Head of caudate nucleus (tissue), 42 donors: ENCODE measurements around the gene ERMAP.
"Not testable (repeated sequence)": the region's sequence is repeated elsewhere in the genome, so short reads cannot be mapped to it uniquely, and the experiment has no call there.

Experiments used
- DNase-seq, 42 donors: peaks; one replicate each; pipeline versions ENCODE4 v3.0.0 to v3.0.0-alpha.2; 2020 to 2021; ENCODE audit warnings: mixed read lengths in 7 of 42
- intact Hi-C: fragments of 100-400 bp; cut with DNase I; formaldehyde crosslinking; loops from one replicate; pipeline ENCODE4 v1.15.0; 2022

ERMAP gene

GRCh38 chr1:42801832-42802473, 15.0 kb upstream of the ERMAP start:
- DNase-seq: no peak
- intact Hi-C loops: no loop called here

- intact Hi-C loops: no loop called here
- DNase-seq: no peak
Measured at GRCh38 chr1:42806171-42806570, 10.8 kb upstream of the ERMAP start.

DNA sequence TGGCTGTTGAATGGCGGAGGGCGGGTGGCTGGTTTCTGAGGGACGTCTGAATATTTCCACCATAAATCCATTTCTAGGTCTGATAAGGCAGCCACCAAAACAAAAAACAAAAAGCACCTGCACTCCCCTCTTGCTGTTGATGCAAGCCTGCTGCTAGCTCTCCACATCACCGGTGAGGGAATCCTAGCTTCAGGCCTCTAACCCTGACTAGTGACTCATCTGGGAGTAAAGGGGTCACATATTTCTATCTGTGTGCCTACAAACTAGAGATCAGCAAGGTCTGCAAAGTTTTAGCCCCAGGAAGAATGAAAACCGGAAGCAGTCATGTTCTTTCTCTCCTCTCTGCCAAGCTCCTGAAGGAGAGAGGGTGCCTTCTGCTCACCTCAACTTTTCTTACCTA, 10.3 kb upstream of the ERMAP start:
- intact Hi-C loops: no loop called here
- DNase-seq: no peak

DNA sequence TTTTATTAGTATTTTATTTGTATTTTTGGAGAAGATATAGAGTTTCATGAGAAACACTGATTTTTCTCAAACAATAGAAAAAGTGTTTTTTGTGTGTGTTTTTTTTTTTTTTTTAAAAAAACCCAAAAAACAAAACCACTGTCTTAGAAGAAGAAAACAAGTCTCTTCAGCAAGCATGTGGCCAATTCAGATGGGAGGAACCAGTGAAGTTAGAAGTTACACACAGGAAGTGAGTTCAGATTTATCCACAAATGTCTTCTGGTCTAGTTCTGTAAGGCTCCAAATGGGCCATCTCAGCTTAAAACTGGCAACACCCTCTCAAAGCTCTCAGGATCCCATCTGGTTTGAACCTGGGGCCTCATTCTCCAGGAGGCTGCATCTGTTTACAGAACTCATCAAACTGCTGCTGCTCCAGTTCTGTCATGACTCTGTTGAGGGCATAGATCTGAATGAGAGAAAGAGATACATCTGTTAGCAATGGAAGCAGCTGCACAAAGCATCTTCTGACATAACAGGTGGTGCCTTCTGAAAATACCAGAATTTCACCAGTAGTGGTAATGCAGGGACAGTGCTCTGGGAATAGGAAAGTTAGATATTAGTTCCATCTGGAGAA, 9.8 kb upstream of the ERMAP start:
- intact Hi-C loops: no loop called here
- DNase-seq: no peak

GRCh38 chr1:42814815-42815214, 2.1 kb upstream of the ERMAP start:
- DNase-seq: not testable (repeated sequence)
- intact Hi-C loops: loop anchor here (5.0 kb wide), 1 partner anchor 48 kb away; the partner anchor contains the start of genes C1orf50 and P3H1

DNA sequence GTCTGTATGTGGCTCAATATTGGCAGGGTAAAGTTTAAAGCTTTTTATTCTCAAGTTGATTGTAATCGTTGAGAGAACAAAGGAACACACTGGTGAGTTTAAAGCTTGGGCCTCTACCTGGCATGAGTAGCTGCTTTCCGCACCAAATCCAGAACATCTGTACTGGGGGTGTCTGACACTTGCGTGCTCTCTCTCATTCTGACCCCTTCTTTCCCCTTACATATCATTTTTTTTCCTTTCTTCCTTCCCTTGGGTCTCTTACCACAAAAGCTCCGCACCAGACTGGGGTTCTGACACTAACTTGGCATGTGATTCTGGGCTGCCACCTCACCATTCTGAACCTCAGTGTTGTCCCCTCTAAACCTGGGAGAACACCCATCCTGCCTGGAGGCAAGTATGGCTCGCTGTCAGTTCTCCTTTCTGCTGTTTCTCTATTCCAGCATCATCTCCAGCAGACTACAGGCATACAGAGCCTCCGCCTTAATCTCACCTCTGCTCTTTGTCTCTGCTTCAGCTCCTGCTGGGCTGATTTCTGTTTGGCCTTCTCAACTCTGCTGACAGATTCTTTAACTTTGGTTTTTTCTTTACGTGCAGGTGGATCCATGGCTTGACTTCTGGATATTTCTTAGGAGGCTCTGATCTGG, 859 bp upstream of the ERMAP start:
- intact Hi-C loops: loop anchor here (5.0 kb wide), 1 partner anchor 49 kb away; the partner anchor contains the start of genes C1orf50 and P3H1
- DNase-seq: peak in 10 of 42 donors; percentile 6 to 43 (median 14)

GRCh38 chr1:42817440-42817767, 482 bp downstream of the ERMAP start:
- intact Hi-C loops: loop anchor here (5.0 kb wide), 1 partner anchor 50 kb away; the partner anchor contains the start of genes C1orf50 and P3H1
- peak in 1 of 42 donors; percentile 94 for DNase-seq

DNA sequence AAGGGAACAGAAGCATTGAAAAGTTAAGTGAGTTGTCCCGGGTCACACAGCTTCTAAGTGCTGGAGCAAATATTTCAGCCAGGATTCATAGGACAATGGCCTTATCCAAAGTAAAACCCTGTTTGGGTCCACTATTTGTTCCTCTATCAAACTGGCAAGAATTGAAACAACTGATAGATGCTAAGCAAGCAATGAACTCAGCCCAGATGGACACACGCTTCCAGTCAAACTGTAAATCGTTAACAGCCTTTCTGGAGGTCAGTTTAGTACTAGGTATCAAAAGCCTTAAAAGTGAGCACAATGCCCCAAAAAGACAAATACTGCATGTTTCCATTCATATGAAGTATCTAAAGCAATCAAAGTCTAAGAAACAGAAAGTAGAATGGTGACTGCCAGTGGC, 1.1 kb downstream of the ERMAP start:
- intact Hi-C loops: loop anchor here (5.0 kb wide), 1 partner anchor 51 kb away; the partner anchor contains the start of genes C1orf50 and P3H1
- DNase-seq: no peak

GRCh38 chr1:42820813-42821212, 3.9 kb downstream of the ERMAP start:
- no peak for DNase-seq
- intact Hi-C loops: no loop called here

- intact Hi-C loops: no loop called here
- no peak for DNase-seq
Measured at GRCh38 chr1:42821690-42822089, 4.8 kb downstream of the ERMAP start.

DNA sequence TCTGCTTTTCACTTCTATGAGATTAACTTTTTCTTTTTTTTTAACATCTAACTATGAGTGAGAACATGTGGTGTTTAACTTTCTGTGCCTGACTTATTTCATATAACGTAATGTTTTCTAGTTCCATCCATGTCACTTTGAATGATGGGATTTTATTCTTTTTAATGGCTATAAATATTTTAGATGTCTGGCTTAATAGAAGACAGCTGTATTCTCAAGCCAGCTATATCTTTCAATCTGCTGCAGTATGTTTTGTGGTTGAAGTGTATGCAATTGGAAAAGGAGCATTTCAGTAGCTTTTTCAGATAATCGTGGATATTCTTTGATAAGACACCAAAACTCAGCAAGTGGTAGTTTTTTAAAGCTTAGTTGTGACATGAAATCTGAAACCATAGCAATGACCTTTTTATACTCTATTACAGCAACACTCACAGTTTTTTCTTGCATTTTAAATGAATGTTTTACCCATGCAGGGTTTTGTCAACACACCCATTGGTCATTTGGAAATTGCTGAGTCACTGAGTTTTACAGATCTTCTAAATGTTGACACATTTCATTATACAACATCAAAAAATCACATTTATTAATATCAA, 6.0 kb downstream of the ERMAP start:
- DNase-seq: no peak
- intact Hi-C loops: no loop called here

GRCh38 chr1:42824481-42825035, 7.6 kb downstream of the ERMAP start:
- intact Hi-C loops: no loop called here
- DNase-seq: no peak

DNA sequence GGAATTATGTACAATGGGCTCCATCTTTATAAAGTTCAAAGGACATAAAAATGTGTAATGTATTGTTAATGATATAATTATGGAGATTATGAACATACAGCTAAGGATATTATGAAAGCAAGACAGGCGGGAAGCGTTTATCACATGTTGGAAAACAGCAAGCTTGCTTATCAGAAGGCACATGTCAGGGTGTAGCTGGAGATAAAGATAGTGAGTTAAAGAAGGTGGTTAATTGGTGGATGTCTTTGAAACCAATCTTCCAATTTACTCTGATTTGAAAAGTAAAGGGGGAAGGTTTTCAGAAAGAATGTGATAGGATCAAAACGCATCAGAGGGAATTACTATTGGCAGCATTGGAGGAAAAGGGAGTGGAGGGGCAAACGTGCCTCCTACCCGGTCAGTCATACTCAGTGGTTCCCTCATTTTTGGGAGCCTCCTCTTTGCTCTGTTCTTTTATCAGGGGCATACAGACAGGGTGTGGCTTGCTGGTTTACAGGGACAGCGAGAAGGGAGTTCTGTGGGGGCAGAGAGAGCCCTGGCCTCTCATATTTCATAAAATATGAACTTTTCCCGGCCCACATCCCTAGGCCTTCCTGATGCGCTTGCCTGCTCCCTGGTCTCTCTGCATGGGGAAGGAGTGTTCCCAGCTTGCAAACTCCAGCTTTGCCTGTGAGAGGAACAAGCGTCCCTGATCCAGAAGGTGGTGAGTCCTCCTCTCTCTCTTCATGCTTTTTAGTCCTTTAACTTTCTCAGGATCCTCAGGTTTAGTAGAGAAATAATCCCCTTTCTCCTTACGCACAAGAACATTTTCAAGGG, 8.3 kb downstream of the ERMAP start:
- no peak for DNase-seq
- intact Hi-C loops: no loop called here

- intact Hi-C loops: no loop called here
- DNase-seq: no peak
Measured at GRCh38 chr1:42830631-42831030, 13.7 kb downstream of the ERMAP start.

DNA sequence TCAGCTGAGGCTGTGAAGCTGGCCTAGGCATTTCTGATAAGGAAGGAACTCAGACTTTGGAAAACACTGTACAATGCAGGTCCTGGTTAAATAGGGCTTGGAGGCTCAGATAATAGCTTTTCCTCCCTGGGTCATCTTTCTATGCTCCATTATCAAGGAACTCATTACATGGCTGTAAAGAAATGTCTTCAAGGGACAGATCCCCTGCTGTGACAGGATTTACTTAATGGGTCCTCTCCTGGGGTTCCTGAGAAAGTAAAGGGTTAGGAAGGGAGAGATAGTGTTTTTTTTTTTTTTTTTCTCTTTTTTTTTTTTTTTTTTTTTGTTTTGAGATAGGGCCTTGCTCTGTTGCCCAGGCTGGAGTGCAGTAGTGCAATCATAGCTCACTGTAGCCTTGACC, 14.4 kb downstream of the ERMAP start:
- DNase-seq: no peak
- intact Hi-C loops: no loop called here

GRCh38 chr1:42832641-42833240, 15.8 kb downstream of the ERMAP start:
- DNase-seq: no peak
- intact Hi-C loops: no loop called here

DNA sequence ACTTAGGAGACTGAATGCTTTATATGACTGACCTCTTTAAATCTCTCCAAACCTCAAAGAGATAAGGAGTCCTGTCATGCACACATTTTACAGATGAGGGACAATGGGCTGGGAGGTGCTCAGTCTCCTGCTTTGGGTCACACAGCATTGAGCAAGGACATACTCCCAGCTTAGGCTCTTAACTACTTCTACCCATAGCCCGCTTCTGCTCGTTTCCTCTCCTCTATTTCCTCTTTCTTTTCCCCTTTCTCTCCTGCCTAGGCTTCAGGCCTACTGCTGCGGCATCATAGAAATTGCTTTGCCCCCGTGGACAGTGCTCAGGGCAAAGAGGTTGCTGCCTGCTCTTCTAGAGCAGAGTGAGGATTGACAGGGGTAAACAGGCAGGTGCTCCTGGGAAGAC, 17.1 kb downstream of the ERMAP start:
- intact Hi-C loops: no loop called here
- DNase-seq: peak in 2 of 42 donors; percentile 4 to 9

- no peak for DNase-seq
Measured at GRCh38 chr1:42834803-42835202, 17.9 kb downstream of the ERMAP start.

GRCh38 chr1:42835422-42835821, 18.5 kb downstream of the ERMAP start:
- DNase-seq: no peak
- intact Hi-C loops: no loop called here

More at GRCh38 chr1:42834803-42835202, 17.9 kb downstream of the ERMAP start:
- intact Hi-C loops: no loop called here
